ENCODE results near the gene PCNX2.

PCNX2 gene

DNA sequence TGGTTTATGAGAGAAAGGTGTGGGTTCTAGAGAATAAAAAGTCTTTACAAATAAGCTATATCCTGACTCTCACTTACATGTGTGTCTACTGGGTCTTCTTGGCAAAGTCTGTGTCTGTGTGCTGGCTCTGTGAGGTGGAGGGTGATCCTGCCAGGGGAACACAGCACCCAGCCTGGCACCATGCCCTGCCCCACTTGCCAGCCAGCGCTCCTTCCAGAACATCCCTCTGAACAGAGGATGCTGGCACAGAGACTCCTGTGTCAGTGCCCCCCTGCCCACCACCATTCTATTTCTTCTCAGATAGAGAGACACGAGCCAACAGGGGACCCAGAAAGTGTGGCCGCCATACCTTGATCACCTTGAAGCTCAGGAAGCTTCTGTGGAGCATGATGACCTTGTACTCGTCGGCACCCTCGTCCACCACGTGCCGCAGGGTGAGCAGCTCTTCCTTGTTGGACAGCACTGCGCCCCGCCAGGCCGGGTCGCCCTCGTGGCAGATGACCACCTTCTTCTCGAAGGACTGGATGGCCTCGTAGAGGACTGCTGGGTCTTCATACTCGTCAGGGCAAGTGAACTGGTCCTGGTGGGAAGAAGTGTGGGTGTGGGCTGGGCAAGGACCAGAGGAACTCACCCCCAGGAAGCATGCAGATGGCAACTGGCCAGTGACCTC, 295.4 kb downstream of the PCNX2 start:
- DNase-seq, result no peak

DNA sequence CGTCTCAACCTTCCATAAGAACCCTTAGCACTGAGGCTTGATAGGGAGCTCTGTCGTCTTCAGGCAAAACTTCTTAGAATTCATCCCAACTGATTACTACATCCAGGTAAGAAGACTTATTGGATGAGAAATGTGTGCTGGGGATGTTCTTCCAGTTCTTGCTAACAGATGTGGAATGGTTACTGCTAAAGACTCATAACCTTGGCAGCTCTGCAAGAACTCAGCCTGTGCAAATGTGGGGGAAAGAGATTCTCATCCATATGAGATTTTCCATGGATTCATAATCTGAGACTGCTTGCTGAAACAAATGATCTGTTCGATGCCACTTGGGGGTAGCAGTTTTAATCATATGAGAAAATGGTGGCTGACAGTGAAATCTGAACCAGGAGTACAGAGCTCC, 296.9 kb downstream of the PCNX2 start:
- DNase-seq, result no peak

DNA sequence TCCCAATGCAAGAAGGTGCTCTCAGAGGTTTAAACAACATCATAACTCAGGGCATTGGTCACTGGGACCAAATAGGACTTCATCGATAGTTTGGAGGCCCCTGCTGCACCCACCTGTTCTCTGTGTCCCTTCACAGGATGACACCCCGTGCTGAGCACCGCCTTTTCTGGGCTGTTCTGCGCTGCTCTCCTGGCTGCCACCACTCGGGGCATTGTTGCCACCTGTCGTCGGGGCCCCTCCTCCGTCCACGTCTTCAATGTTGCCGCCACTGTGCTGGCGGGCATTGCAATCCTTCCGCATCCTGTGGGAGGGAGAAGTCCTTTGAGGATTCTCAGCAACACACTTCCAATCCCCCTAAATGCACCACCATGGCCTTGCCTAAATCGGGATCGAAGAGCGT, 297.4 kb downstream of the PCNX2 start:
- no peak for DNase-seq

DNA sequence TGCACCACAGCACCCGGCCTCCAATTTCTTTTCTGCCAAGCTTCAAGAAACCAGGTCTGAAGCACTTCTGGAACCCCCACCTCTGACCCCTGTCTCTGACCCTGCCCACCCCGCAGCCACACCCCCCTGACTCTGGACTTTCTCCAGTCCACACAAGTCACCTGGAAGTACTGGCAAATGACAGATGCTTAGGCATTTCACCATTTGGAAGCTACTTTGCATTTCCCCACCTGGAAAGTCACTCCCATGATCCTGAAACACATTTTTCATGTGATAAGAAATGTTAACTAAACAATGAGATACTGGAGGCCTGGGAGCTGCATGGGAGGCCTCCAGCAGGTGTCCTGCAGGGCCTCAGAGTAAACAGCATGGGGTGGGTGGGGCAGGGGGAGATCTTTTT, 299.4 kb downstream of the PCNX2 start:
- DNase-seq, result no peak

DNA sequence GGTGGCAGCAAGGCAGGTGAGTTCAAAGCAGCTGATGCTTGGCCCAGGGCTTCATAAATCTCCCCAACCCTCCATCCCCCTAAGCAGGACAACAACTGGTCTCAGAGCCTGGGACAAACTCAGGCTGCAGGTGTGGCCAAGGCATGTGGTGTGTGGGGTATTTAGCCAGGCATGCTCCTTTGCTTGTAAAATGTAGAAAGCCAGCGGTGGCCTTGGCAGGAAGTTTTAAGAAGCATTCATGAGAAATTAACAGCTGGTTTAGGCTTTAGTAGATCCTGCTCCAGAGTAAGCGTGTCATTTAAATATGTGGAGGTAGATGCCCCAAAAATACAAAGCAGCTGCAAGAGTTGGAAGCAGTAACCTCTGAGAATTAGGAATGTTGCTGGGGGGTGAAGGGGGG, 300.3 kb downstream of the PCNX2 start:
- DNase-seq, result no peak

DNA sequence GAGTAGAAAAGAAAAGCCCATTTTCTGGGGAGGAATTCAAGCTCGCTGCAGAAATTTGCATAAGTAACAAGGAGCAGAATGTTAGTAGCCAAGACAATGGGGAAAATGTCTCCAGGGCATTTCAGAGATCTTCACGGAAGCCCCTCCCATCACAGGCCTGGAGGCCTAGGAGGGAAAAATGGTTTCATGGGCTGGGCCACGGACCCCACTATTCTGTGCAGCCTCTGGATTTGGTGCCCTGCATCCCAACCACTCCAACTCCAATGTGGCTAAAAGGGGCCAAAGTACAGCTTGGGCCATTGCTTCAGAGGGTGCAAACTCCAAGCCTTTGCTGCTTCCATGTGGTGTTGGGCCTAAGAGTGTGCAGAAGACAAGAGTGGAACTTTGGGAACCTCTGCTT, 302.0 kb downstream of the PCNX2 start:
- no peak for DNase-seq

DNA sequence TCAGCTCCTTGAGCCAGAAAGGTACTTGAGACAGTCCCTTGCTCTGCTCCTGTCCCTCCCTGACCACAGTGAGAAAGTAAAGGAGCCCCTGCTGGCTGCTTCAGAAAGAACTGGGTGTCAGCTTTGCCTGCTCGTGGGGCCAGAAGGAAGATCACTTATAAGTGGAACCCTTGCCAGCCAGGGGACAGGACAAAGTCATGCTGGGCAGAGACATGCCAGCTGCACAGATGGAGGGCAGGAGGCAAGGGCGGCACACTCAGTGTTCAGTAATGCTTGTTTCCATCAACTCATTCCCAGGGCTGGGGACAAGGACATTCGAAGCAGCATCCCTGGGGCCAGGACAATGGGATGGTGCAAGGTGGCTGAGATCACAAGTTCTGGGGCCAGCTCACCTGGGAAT, 303.3 kb downstream of the PCNX2 start:
- no peak for DNase-seq

DNA sequence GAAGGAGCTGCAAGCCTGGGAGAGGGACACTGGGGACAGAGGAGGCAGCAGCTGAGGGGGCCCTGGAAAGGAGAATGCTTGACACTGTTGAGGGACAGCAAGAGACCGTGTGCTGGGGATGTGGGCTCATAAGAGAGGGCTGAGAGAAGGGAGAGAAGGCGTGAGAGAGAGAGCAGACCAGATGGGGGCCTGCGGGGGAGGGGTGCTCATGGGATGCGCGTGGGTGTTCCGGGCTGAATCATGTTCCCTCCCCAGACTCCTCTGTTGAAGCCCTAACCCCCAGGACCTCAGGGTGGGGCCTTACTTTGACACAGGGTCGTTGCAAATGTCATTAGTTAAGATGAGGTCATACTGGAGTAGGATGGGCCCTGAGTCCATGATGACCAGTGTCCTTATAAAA, 304.3 kb downstream of the PCNX2 start:
- no peak for DNase-seq

DNA sequence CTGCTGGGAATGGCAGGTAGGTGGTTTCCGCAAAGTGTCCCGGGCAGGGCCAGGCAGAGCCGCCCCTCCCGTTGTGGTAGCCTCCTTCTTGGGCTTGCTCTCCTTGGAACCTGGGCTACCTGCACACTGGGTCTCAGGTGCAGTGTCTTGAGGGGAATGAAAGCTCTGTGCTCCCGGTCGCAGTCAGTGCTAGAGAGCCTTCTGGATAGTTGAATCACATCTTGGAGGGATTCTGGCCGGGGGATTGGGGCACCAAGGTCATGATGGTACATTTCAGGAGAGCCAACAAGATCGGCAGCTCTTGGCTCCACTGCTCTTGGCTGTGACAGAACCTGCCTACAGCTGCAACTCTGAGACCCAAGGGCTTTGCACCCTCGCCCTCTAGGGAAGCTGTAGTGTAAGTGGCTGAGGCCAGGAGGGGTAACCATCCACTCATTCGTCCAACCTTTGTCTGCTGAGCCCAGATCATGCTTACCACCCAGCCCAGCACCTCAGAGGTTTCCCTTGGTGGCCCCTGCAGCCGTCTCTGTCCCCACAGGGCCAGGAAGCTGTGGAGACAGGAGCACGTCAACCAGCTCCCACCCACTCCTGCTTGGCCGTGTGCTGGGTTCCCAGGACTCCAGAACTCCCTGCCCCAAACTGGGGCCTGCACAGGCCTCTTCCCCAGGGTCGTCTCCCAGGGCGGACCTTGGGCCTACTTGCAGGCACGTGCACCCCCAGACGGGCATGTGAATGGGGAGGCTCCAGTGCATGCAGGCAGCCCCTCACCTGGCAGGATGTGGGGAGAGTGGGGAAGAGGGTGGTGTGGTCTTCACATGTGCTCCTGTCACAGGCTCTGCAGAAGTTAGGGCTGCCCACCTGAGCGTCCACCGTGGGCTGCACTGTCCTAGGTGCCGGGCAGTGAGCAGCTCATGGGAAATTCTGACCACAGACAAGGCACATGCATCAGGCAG, 305.1 kb downstream of the PCNX2 start:
- DNase-seq, result no peak

DNA sequence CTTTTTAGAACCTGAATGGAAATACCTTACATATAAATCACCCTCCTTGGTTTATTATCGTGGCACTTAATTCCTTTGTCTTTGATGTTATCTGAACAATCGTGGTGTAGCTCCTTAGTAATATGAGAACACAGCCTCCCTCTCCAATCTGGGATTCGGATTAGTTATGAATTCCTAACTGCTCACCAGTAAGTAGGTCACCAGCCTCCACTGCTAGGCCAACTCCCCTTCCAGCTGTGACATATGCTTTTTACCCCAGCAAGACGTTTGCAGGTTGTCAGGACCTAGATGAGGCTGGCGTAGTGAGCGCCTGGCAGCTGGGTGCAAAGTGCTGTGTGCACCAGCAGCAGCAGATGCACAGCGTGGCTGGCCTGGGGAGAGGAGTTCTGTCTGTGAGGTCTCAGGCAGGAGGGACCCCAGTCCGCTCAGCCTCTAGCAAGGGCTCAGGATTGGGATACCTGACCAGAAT, 306.9 kb downstream of the PCNX2 start:
- no peak for DNase-seq

DNA sequence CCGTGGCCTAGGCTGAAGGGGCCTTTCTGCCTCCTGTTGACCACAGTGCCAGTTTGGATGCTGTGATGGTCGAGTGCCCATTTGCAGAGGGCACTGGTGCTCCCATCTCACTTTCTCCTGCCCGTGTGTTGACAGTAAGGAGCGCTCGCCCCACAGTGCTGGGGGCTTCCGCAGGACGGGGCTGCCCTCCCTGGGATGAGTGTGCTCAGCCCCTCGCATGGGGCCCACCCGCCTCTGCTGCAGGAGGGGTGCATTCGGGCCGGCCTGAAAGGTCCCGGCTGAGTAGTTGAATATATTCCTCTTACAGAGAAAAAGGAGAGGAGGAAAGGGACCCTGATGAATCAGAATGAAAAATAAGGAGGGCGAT, 307.8 kb downstream of the PCNX2 start:
- no peak for DNase-seq

DNA sequence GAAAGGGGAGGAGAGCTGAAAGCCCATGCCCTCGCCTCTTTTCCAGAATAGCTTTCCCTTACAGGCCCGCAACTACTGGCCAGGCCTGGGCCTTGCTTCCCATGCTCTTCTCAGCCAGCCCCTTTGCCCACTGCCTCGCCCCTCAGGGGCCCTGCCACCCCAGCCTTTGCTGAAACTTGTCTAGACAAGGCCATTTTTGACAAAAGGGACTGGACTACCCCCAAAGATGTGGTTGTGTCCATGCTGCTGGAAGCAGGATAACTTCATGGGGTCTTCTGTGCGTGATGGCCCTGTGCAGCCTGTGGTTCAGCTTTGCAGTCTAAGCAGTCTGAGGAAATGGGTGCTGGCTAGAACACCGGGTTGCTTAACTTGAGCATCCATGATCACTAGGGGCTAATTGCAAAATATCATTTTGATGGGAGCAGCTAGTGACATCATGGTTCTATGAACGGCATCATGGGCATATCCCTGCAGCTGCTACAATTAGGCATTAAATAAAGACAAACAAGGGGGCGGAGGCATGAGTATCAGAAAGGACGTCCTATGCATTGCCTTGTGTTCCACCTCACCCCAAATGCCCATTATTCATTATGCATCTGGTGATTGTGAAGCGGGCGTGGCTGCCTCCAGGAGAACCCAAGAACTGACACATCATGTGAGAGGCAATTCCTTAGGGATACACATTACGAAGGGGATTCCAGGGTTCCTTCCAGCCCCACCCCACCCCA, 308.3 kb downstream of the PCNX2 start:
- DNase-seq, result no peak

DNA sequence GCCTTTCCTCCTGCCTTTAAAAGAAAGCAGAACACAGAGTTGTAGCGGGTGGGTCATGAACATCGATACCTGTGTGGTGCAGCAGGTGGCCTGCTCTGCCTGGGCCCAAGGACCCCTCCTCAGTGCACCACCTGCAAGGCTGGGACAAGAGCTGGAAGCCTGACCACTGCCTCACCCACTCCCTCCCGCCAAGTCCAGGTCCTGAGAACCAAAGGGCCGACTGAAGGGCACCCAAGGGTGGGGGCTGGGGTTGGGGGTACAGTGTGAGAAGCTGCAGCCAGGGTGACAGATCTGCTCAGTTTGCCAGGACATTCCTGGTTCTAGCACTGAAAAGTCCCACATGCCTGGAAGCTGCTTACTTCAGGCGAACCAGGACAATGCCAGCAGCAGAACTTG, 309.0 kb downstream of the PCNX2 start:
- no peak for DNase-seq

DNA sequence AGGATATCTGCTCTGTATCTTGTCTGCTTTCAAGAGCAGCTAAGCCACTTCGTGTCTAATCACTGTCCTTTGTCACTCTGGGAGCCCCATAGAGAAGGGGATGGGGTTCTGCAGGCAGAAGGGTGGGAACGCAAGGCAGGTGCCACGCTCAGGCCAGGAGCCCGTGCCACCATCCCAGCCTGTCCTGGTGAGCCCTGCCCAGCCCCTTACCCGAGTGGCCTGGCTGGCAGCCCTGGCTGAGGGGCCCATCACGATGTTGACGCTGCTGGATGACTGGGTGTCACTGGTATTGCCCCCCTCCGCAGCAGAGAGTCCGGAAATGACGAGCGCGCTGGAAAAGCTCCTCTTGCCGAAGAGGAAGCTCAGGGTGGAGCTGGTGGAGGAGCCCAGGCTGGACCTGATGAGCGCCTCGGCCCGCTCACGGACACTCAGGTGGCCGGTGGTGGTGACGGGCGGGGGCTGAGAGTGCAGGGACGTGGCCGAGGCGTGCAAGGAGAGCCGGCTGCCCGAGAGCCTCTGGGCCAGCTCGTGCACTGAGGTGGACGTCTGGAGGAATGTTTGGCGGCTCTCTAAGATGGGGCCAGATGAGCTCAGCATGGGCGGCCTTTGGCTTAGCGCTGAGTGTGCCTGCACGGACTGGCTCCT, 309.5 kb downstream of the PCNX2 start:
- no peak for DNase-seq

DNA sequence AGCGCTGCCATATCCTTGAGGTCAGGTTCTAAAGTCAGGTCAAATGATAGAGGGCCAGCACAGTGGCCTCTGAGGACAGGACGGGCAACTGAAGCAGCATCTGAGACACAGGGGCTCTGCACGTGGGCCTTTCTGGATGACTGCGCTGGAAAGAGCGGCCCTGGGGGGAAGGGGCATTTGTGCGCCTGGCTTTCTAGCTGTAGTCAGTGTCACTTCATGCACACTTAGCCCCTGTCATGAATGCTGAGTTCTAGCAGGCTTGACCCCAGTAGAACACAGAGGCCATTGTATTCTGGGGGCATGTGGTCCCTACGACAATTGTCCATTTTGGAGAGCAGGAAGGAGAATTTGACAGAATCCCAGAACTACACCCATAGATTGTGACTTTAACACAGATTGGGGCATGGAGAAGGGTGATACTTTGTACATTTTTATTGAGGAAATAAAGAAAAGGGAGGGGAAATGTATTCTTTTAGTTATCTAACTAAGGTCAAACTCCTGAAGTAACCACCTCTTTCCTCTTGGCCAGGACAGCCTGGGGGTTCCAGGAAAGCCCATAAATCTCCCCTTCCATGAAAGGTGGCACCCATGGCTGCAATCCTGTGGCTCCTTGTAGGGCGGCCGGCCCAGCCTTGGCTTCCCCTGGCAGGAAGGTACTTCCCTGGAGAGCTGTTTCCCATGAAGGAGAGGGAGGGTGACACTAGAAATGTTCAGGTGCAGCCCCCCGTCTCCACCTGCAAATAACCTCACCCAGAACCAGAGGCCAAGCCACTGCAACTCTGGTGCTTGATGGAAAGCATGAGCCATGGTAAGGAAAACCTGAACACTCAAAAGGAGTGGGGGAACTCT, 310.7 kb downstream of the PCNX2 start:
- peak; percentile 63 for DNase-seq

DNA sequence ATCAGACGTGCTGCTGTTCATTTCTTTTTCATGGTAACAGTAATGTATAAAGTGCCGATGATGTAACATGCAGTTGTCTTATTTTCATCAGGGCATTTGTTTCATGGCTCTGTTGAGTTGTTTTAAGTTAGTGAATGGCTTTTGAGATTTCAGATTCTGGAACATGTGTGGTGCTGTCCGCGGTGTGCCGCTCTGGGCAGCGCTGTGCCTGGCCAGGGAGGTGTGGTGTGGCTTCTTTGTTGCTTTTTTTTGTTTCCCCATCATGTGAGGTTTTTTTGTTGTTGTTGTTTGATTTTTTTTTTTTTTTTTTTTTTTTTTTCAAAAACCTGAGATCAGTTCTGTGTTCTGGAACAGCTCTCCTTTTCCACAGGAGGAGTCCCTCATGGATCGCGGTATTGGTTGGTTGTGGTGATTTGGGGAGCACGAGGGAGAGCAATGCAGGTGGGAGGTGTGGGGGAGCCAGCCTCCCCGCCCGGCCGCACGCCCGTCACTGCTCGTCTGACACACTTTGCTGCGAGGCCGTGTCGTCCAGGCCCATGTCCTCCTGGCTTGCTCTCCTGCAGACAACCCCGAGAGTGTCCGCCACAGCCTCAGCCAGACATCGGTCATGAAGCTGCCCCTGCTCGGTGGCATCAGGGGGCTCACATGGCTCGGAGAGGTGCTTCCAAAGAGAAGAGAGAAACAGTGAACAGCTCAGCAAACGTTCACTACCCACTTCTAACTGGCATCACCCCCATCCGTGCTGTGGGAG, 311.5 kb downstream of the PCNX2 start:
- no peak for DNase-seq

DNA sequence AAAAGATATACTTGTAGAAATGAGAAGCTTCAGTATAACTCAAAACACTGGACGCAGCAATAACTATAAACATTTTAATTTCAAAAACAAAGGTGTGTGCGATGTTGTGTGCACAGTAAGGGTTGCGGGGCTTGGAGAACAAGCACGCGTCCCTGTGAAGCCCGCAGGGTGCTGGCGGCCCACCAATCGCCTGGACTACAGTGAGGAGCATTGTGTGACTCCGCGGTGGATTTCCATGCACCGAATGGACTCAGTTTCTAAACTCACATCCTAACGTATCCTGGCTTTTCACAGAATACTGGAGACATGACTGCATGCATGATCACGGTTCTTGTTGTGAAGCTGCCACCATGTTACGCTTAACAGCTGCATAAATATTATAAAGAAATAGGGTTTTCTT, 312.1 kb downstream of the PCNX2 start:
- no peak for DNase-seq

DNA sequence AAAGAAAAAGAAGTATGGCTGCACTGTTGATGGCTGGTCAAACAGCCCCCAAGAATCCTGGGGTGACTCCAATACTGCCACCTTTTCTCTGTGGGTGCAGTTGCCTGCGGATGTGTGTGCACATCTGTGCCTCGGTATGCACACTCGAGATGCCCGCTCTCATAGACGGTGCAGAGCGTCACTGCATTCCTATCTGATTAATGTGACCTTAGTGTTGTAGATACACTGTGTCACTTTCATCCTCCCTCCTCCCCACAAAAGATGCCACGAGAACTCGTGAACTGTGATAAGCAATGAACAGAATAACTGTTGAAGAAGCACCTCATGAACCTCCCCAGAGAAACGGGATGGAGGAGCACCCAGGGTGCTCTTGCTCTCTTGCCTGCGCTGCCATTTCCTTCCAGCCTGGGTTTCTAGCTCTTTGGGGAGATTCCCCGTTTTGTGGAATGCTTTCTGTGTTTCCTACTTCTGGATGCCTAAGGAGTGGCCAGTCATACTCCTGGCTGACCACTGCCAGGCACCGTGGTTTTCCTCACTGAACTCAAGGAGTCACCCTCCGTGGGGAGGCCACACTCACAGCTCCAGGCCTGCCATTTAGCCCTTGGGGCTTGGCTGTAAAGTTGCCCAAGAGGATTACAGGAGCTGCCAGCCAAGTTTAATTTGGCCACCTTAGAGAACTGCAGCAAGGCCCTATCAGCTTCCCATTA, 313.1 kb downstream of the PCNX2 start:
- DNase-seq, result no peak

DNA sequence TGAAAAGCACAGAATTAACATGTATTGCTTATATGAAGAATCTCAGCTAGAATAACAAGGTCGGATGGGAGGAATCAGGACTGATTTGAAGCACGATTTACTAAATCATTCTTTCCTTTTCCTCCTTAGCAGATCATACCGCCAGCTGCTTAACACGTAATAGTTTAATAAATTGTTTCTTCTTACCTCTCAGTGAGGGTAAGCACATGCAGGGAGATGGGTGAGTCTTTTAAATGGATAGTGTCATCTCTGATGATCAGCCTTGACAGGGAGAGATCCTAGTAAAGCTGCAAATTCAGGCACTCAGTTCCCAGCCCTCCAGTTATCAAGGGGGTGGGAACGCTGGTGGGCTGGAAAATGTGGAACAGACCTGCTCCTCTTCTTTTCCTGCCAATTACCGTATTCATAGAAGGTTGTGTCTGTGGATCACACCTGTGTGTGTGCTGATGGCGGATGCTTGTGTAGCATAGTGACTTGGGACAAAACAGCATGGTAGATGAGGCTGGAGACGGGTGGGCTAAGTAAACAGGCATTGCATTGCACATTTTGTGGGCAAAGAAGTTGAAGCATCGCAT, 314.5 kb downstream of the PCNX2 start:
- no peak for DNase-seq

DNA sequence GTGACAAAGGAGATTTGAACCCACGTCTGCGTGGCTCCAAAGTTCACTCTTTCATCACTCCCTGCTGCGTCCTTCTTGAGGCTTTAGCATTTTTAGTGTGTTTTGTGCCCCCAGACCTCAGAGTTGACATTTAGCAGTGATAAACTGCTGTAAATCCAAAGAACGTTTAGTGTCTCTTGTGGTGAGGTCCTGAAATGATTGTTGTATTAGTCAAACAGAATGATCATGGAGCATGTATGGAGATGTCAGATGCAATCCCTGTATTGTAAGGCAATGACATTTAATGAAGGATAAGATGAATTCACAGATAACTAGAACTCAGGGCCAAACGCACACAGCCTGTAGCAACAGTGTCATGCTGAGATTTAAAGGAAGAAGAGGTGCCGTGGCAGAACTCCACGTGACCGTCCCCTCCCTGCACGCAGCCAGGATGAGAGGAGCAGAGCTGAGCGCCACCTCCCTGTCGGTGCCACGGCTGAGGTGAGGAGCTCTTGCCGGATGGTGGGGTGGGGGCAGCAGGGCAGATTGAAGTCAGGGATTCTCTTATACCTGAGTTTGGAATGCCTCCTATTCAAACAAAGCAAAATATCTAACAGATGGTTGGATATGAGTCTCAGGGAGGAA, 315.1 kb downstream of the PCNX2 start:
- no peak for DNase-seq

Data from midbrain (tissue), 1 donor.